NCI-H1092 treated with DMSO at 0.1 percent for 48 hours (cell line): Measurements from ENCODE around the gene CEP128.

ENCODE experiments used
- DNase-seq: peaks from one replicate; lab custom pipeline; 2025; lab: John Stamatoyannopoulos, UW

CEP128 gene

GRCh38 chr14:80901260-80901659, 40.3 kb downstream of the CEP128 start:
- no peak for DNase-seq

GRCh38 chr14:80872645-80873044, 68.9 kb downstream of the CEP128 start:
- DNase-seq, result no peak

- DNase-seq, result no peak
Observed at GRCh38 chr14:80868260-80868659, 73.3 kb downstream of the CEP128 start.

GRCh38 chr14:80867798-80868197, 73.7 kb downstream of the CEP128 start:
- DNase-seq, result no peak

GRCh38 chr14:80867091-80867490, 74.4 kb downstream of the CEP128 start:
- DNase-seq, result no peak

- DNase-seq, result no peak
Observed at GRCh38 chr14:80865565-80865964, 76.0 kb downstream of the CEP128 start.

GRCh38 chr14:80862983-80863382, 78.6 kb downstream of the CEP128 start:
- DNase-seq, result no peak

- DNase-seq, result no peak
Observed at GRCh38 chr14:80862541-80862940, 79.0 kb downstream of the CEP128 start.

- DNase-seq, result peak; percentile 28
Observed at GRCh38 chr14:80850197-80850814, 91.2 kb downstream of the CEP128 start.

GRCh38 chr14:80847070-80847469, 94.5 kb downstream of the CEP128 start:
- no peak for DNase-seq

GRCh38 chr14:80845856-80846255, 95.7 kb downstream of the CEP128 start:
- no peak for DNase-seq

GRCh38 chr14:80844872-80845271, 96.7 kb downstream of the CEP128 start:
- no peak for DNase-seq

- no peak for DNase-seq
Observed at GRCh38 chr14:80839743-80840142, 101.8 kb downstream of the CEP128 start.

- no peak for DNase-seq
Observed at GRCh38 chr14:80809663-80810062, 131.9 kb downstream of the CEP128 start.

- DNase-seq, result no peak
Observed at GRCh38 chr14:80805136-80805535, 136.4 kb downstream of the CEP128 start.

- no peak for DNase-seq
Observed at GRCh38 chr14:80798878-80799277, 142.7 kb downstream of the CEP128 start.

- DNase-seq, result no peak
Observed at GRCh38 chr14:80798211-80798610, 143.3 kb downstream of the CEP128 start.

- DNase-seq, result no peak
Observed at GRCh38 chr14:80792771-80793170, 148.8 kb downstream of the CEP128 start.

- DNase-seq, result no peak
Observed at GRCh38 chr14:80787876-80788275, 153.7 kb downstream of the CEP128 start.

GRCh38 chr14:80784820-80785219, 156.7 kb downstream of the CEP128 start:
- DNase-seq, result no peak

- DNase-seq, result no peak
Observed at GRCh38 chr14:80781972-80782367, 159.6 kb downstream of the CEP128 start.

- DNase-seq, result no peak
Observed at GRCh38 chr14:80780500-80780899, 161.0 kb downstream of the CEP128 start.

GRCh38 chr14:80776657-80777056, 164.9 kb downstream of the CEP128 start:
- no peak for DNase-seq

- DNase-seq, result no peak
Observed at GRCh38 chr14:80776186-80776585, 165.4 kb downstream of the CEP128 start.

GRCh38 chr14:80772504-80772903, 169.0 kb downstream of the CEP128 start:
- DNase-seq, result no peak
